Heart left ventricle (tissue), 16 donors: Measurements from ENCODE around the gene HIPK2. TPM values are rescaled to one million over a fixed set of nuclear protein-coding genes. Genes with fewer than 3 reads are reported as not detected.
A peak's percentile ranks its signal among the peaks of the same experiment; 100 is the strongest.

Experiments used
- ATAC-seq, 4 donors: fragments of 200-7000 bp; cut with Tn5 transposase; one replicate each; pipeline ENCODE4 v1.9.1; 2020 to 2022; ENCODE audit warnings: moderate library complexity in 4 of 4, mild to moderate bottlenecking in 3 of 4, moderate number of reproducible peaks in 1 of 4
- DNase-seq, 5 donors: peaks; one replicate each; pipeline ENCODE4 v3.0.0-alpha.2; 2020
- H3K27ac ChIP-seq, 12 donors: fragments of 200-600 bp; sonication (generic) in 4 of 12; one replicate each; pipeline versions ENCODE4 v1.5.0 to v1.8.0; 2016 to 2022; ENCODE audit warnings: mild to moderate bottlenecking in 2 of 12
- H3K27me3 ChIP-seq, 9 donors: fragments of 200-600 bp; sonication (generic) in 2 of 9; one replicate each; pipeline versions ENCODE4 v1.5.1 to v1.8.0; 2016 to 2022; ENCODE audit warnings: mild to moderate bottlenecking in 3 of 9
- H3K36me3 ChIP-seq, 9 donors: fragments of 200-600 bp; sonication (generic) in 2 of 9; one replicate each; pipeline versions ENCODE4 v1.5.0 to v1.8.0; 2018 to 2022; ENCODE audit warnings: mild to moderate bottlenecking in 2 of 9
- H3K4me1 ChIP-seq, 12 donors: fragments of 200-600 bp; sonication (generic) in 4 of 12; one replicate each; pipeline versions ENCODE4 v1.5.0 to v1.8.0; 2016 to 2022; ENCODE audit warnings: mild to moderate bottlenecking in 3 of 12
- H3K4me3 ChIP-seq, 12 donors: fragments of 200-600 bp; sonication (generic) in 4 of 12; one replicate each; pipeline versions ENCODE4 v1.5.0 to v1.8.0; 2017 to 2022; ENCODE audit warnings: mild to moderate bottlenecking in 9 of 12, moderate library complexity in 4 of 12
- H3K9me3 ChIP-seq, 12 donors: fragments of 200-600 bp; sonication (generic) in 4 of 12; one replicate each; pipeline versions ENCODE4 v1.5.0 to v1.8.0; 2016 to 2022; ENCODE audit warnings: mild to moderate bottlenecking in 1 of 12
- CTCF ChIP-seq, 12 donors: fragments of 200-600 bp; sonication (generic) in 4 of 12; IDR thresholded peaks; one replicate each; pipeline versions ENCODE4 v1.5.0 to v1.8.0; 2018 to 2022; ENCODE audit warnings: antibody characterized with exemption in 12 of 12, mild to moderate bottlenecking in 5 of 12
- POLR2A ChIP-seq, 2 donors: fragments of 450-650 bp; IDR thresholded peaks; one replicate each; pipeline ENCODE4 v1.6.1; 2017; ENCODE audit warnings: antibody characterized with exemption in 2 of 2, mild to moderate bottlenecking in 2 of 2, moderate library complexity in 2 of 2
- WGBS, 4 donors: extraction: QIAGEN DNeasy Blood & Tissue Kit in 2 of 4; methylation state at CpG; one replicate each; pipeline versions ENCODE4 v1.1.5 to v1.1.7; 2013 to 2018; 5-methylcytosine and 5-hydroxymethylcytosine counted together
- intact Hi-C, 10 donors: fragments of 100-400 bp; cut with DNase I; formaldehyde crosslinking; loops; one replicate each; pipeline versions ENCODE4 v1.11.1 to v1.14.2; 2022
- polyA plus RNA-seq, 2 donors: library from polyadenylated mRNA; stranded (reverse); fragments of 200-250 nt; gene quantifications; one replicate each; pipeline ENCODE4 v1.2.3, GENCODE V29; 2013
- total RNA-seq, 9 donors: library from RNA; depleted of rRNA in 2 of 9; stranded (reverse); fragments of >200 nt in 2 of 9; fragmentation: NEBNext Ultra II Directional in 3 of 9; extraction: Animal tissue kit (Norgen Biotek cat#: 25700) in 3 of 9; gene quantifications; one replicate each; pipeline versions ENCODE4 v1.1.0 to v1.2.4, GENCODE V29; 2016 to 2023
- donor health status: ischemic (EF 13 %, LVEDD 7.1; RV severe dilation, severe dysfunction).
- donor health status: healthy with polysubstance abuse.
- donor health status: DM: no; HTN: yes; CAD: no.
- donor health status: DM: no; HTN: no; CAD: no.
- donor health status: ischemic (EF 25% LVEDD 6.9; RV normal size, moderate dysfunction).
- donor health status: ischemic (EF 25% LVEDD 5.7; RV mildly dilated, moderate dysfunction).
- donor health status: healthy.
- donor health status: DM: yes; HTN: yes; CAD: no.
- donor health status: ischemic (EF 35%, LVEDD 5.7; RV mildly dilated, moderate dysfunction).
- donor health status: nonischemic (EF 11% LVEDD 7.7; RV severe dilation, severe dysfunction).
- donor health status: DM: yes; HTN: yes; CAD: no.
- donor health status: PGD.
- donor health status: ischemic (EF 29% LVEDD 5.4; RV normal size, mild dysfunction).
- donor health status: nonischemic (EF 23%, LVEDD 6.1; RV moderate dilation, normal function).

The HIPK2 gene
- total and polyA plus RNA-seq, 11 donors: 43.2 to 244 (median 143) TPM

- Histone ChIP-seq H3K9me3 (no peaks in the 10 kb centered on the region), H3K27ac (peak overlapping the region; percentile 44 to 90 (median 76)), H3K4me3 (no peak overlapping the region), H3K36me3 (peaks cover 0 to 51% (median 32%) of the 10 kb centered on the region in 9 donors), H3K4me1 (peaks cover 7 to 64% (median 46%) of the 10 kb centered on the region in 12 donors), H3K27me3 (no peaks in the 10 kb centered on the region)
- DNase-seq: no peak
- WGBS, 4 donors: 81 to 85% (median 83%) methylated on average over 15 of the region's 15 CpGs
- no peak for ATAC-seq
- no peak for TF ChIP-seq CTCF (IDR thresholded peaks at IDR 0.05)
- TF ChIP-seq POLR2A (IDR thresholded peaks at IDR 0.05): no peak
- intact Hi-C loops: no loop called here
These were observed 64.2 kb downstream of the HIPK2 start for GRCh38 chr7:139713526-139714162.

- intact Hi-C loops: no loop called here
- H3K27ac ChIP-seq: peak overlapping the region in 11 of 12 donors; percentile 5 to 90 (median 75)
- no peaks in the 10 kb centered on the region for H3K9me3 ChIP-seq
- TF ChIP-seq POLR2A (IDR thresholded peaks at IDR 0.05): no peak
- TF ChIP-seq CTCF (IDR thresholded peaks at IDR 0.05): no peak
- ATAC-seq (no peak), DNase-seq (no peak)
- peaks cover 7 to 70% (median 52%) of the 10 kb centered on the region in 12 donors for H3K4me1 ChIP-seq
- no peaks in the 10 kb centered on the region for H3K27me3 ChIP-seq
- WGBS, 4 donors: 84 to 87% (median 86%) methylated on average over 6 to 9 of the region's 9 CpGs
- H3K36me3 ChIP-seq: peaks cover 0 to 57% (median 32%) of the 10 kb centered on the region in 9 donors
- H3K4me3 ChIP-seq: no peak overlapping the region
These were observed 64.7 kb downstream of the HIPK2 start for GRCh38 chr7:139713061-139713460.

GRCh38 chr7:139711991-139712743 is 65.6 kb downstream of the HIPK2 start:
- intact Hi-C loops: no loop called here
- Histone ChIP-seq H3K4me1 (peaks cover 7 to 79% (median 54%) of the 10 kb centered on the region in 12 donors), H3K4me3 (no peak overlapping the region), H3K27me3 (no peaks in the 10 kb centered on the region), H3K36me3 (peaks cover 0 to 65% (median 36%) of the 10 kb centered on the region in 9 donors), H3K27ac (peak overlapping the region in 7 of 12 donors; percentile 24 to 90 (median 74)), H3K9me3 (no peaks in the 10 kb centered on the region)
- DNase-seq (no peak), ATAC-seq (no peak)
- TF ChIP-seq POLR2A (IDR thresholded peaks at IDR 0.05) (no peak), CTCF (IDR thresholded peaks at IDR 0.05) (no peak)
- 62 to 72% (median 65%) methylated on average over 11 of the region's 11 CpGs for WGBS, 4 donors

GRCh38 chr7:139710036-139710435 is 67.8 kb downstream of the HIPK2 start:
- DNase-seq (no peak), ATAC-seq (no peak)
- Histone ChIP-seq H3K27me3 (no peaks in the 10 kb centered on the region), H3K36me3 (peaks cover 0 to 64% (median 24%) of the 10 kb centered on the region in 9 donors), H3K9me3 (no peaks in the 10 kb centered on the region), H3K4me3 (no peak overlapping the region), H3K4me1 (peaks cover 7 to 95% (median 60%) of the 10 kb centered on the region in 12 donors), H3K27ac (peak overlapping the region in 2 of 12 donors; percentile 22 to 34)
- intact Hi-C loops: no loop called here
- TF ChIP-seq CTCF (IDR thresholded peaks at IDR 0.05): no peak
- no peak for TF ChIP-seq POLR2A (IDR thresholded peaks at IDR 0.05)
- 97 to 99% (median 97%) methylated on average over 3 of the region's 3 CpGs for WGBS, 4 donors
